Vagina (tissue), 2 donors: ENCODE results near the gene DMKN.

Experiments
- POLR2A ChIP-seq, 2 donors: fragments of 450-650 bp; IDR thresholded peaks; one replicate each; pipeline ENCODE4 v1.6.1; 2017; ENCODE audit warnings: antibody characterized with exemption in 2 of 2, mild to moderate bottlenecking in 2 of 2, moderate library complexity in 2 of 2
- POLR2AphosphoS5 ChIP-seq, 2 donors: sonication (generic); formaldehyde crosslinking; IDR thresholded peaks; one replicate each; pipeline ENCODE4 v1.9.0; 2017; ENCODE audit warnings: antibody characterized with exemption in 2 of 2, mild to moderate bottlenecking in 2 of 2, low read depth in 1 of 2; ENCODE audit not compliant: insufficient read depth in 1 of 2
- TF ChIP-seq, protein P1 (sequence below), 3 experiments: fragments of 450-650 bp in 2 of 3; fragments of 200-600 bp in 1 of 3; sonication (generic) in 1 of 3; IDR thresholded peaks; one replicate each; pipeline ENCODE4 v1.5.1; 2017 to 2019; ENCODE audit warnings: antibody characterized with exemption in 3 of 3, mild to moderate bottlenecking in 2 of 3, moderate library complexity in 2 of 3

DNA sequence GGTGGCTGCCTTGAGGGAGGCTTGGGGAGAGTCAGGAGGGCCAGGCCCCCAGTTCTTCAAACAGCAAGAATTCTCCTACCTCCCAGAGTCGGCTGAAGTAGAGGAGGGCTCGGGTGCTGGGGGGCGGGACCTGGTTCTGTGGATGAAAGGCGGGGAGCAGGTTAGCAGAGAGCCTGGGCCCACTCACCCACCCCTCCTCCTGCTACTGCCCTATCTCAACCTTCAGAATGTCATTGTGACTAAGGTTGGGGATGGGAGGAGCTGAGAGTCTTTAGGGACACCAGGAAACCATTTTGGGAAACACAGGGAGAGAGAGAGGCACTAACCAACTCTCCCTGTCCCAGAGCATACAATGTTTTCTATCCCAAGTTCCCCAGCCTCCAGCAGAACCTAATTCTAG lies 10.7 kb downstream of the DMKN start:
- TF ChIP-seq, protein P1, sequence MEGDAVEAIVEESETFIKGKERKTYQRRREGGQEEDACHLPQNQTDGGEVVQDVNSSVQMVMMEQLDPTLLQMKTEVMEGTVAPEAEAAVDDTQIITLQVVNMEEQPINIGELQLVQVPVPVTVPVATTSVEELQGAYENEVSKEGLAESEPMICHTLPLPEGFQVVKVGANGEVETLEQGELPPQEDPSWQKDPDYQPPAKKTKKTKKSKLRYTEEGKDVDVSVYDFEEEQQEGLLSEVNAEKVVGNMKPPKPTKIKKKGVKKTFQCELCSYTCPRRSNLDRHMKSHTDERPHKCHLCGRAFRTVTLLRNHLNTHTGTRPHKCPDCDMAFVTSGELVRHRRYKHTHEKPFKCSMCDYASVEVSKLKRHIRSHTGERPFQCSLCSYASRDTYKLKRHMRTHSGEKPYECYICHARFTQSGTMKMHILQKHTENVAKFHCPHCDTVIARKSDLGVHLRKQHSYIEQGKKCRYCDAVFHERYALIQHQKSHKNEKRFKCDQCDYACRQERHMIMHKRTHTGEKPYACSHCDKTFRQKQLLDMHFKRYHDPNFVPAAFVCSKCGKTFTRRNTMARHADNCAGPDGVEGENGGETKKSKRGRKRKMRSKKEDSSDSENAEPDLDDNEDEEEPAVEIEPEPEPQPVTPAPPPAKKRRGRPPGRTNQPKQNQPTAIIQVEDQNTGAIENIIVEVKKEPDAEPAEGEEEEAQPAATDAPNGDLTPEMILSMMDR (IDR thresholded peaks at IDR 0.05): no peak
- no peak for TF ChIP-seq POLR2AphosphoS5 (IDR thresholded peaks at IDR 0.05; ENCODE audit: insufficient read depth in 1 of 2, low read depth in 1 of 2)
- no peak for TF ChIP-seq POLR2A (IDR thresholded peaks at IDR 0.05)
